ENCODE measurements around the gene PRDM15.

PRDM15 gene

GRCh38 chr21:41823906-41824305, 55.2 kb downstream of the PRDM15 start:
- DNase-seq (ENCODE audit: low spot score), result no peak

GRCh38 chr21:41823166-41823565, 56.0 kb downstream of the PRDM15 start:
- DNase-seq (ENCODE audit: low spot score), result no peak

GRCh38 chr21:41821756-41822431, 57.2 kb downstream of the PRDM15 start:
- DNase-seq (ENCODE audit: low spot score), result no peak

GRCh38 chr21:41821081-41821755, 57.9 kb downstream of the PRDM15 start:
- DNase-seq (ENCODE audit: low spot score), result no peak

- DNase-seq (ENCODE audit: low spot score), result no peak
Measured at GRCh38 chr21:41820384-41821080, 58.6 kb downstream of the PRDM15 start.

GRCh38 chr21:41819856-41820281, 59.3 kb downstream of the PRDM15 start:
- no peak for DNase-seq (ENCODE audit: low spot score)

- DNase-seq (ENCODE audit: low spot score), result no peak
Measured at GRCh38 chr21:41819236-41819855, 59.8 kb downstream of the PRDM15 start.

GRCh38 chr21:41817877-41818855, 61.0 kb downstream of the PRDM15 start:
- no peak for DNase-seq (ENCODE audit: low spot score)

GRCh38 chr21:41817228-41817627, 61.9 kb downstream of the PRDM15 start:
- peak; percentile 74 for DNase-seq (ENCODE audit: low spot score)

GRCh38 chr21:41816583-41817165, 62.5 kb downstream of the PRDM15 start:
- DNase-seq (ENCODE audit: low spot score), result peak; percentile 76

GRCh38 chr21:41815652-41816582, 63.2 kb downstream of the PRDM15 start:
- DNase-seq (ENCODE audit: low spot score), result no peak

GRCh38 chr21:41813226-41813625, 65.9 kb downstream of the PRDM15 start:
- no peak for DNase-seq (ENCODE audit: low spot score)

- no peak for DNase-seq (ENCODE audit: low spot score)
Measured at GRCh38 chr21:41812679-41813078, 66.5 kb downstream of the PRDM15 start.

GRCh38 chr21:41810597-41810932, 68.6 kb downstream of the PRDM15 start:
- DNase-seq (ENCODE audit: low spot score), result no peak

GRCh38 chr21:41809891-41810596, 69.1 kb downstream of the PRDM15 start:
- no peak for DNase-seq (ENCODE audit: low spot score)

GRCh38 chr21:41808846-41809245, 70.3 kb downstream of the PRDM15 start:
- no peak for DNase-seq (ENCODE audit: low spot score)

GRCh38 chr21:41808094-41808493, 71.0 kb downstream of the PRDM15 start:
- DNase-seq (ENCODE audit: low spot score), result no peak

GRCh38 chr21:41806773-41807172, 72.4 kb downstream of the PRDM15 start:
- DNase-seq (ENCODE audit: low spot score), result no peak

GRCh38 chr21:41805643-41806042, 73.5 kb downstream of the PRDM15 start:
- no peak for DNase-seq (ENCODE audit: low spot score)

Measured in germinal center (tissue), 1 donor.